Activated naive CD4-positive, alpha-beta T cell treated with anti-CD3 and anti-CD28 coated beads, Interleukin-2, amount 50 U/mL, for 16 hours (primary cell): ENCODE data around the gene C16orf54.
A peak's percentile ranks its signal among the peaks of the same experiment; 100 is the strongest.
"Not testable (repeated sequence)": the region's sequence is repeated elsewhere in the genome, so short reads cannot be mapped to it uniquely, and the experiment has no call there.

Experiments used
- DNase-seq: peaks from one replicate; pipeline ENCODE4 v3.0.0-alpha.2; 2020

The C16orf54 gene

GRCh38 chr16:29705030-29705429 lies 40.8 kb downstream of the C16orf54 start:
- DNase-seq: no peak

- no peak for DNase-seq
Measured at GRCh38 chr16:29702269-29702668, 43.5 kb downstream of the C16orf54 start.

- no peak for DNase-seq
Measured at GRCh38 chr16:29701214-29701555, 44.6 kb downstream of the C16orf54 start.

- peak; percentile 73 for DNase-seq
Measured at GRCh38 chr16:29700253-29700987, 45.4 kb downstream of the C16orf54 start.

- no peak for DNase-seq
Measured at GRCh38 chr16:29699324-29700219, 46.2 kb downstream of the C16orf54 start.

- DNase-seq: no peak
Measured at GRCh38 chr16:29698484-29699323, 47.1 kb downstream of the C16orf54 start.

- no peak for DNase-seq
Measured at GRCh38 chr16:29698042-29698441, 47.7 kb downstream of the C16orf54 start.

- no peak for DNase-seq
Measured at GRCh38 chr16:29697391-29697790, 48.4 kb downstream of the C16orf54 start.

GRCh38 chr16:29696881-29697331 lies 48.9 kb downstream of the C16orf54 start:
- DNase-seq: no peak

GRCh38 chr16:29695675-29696074 lies 50.1 kb downstream of the C16orf54 start:
- DNase-seq: not testable (repeated sequence)

- no peak for DNase-seq
Measured at GRCh38 chr16:29694384-29695195, 51.2 kb downstream of the C16orf54 start.

GRCh38 chr16:29692606-29693005 lies 53.2 kb downstream of the C16orf54 start:
- DNase-seq: not testable (repeated sequence)
